Activated CD8-positive, alpha-beta T cell treated with anti-CD3 and anti-CD28 coated beads for 36 hours (primary cell): Measurements from ENCODE around the gene SMO. TPM values are rescaled to one million over a fixed set of nuclear protein-coding genes. Genes with fewer than 3 reads are reported as not detected.
A peak's percentile ranks its signal among the peaks of the same experiment; 100 is the strongest.

Experiments used
- ATAC-seq: fragments of 200-7000 bp; cut with Tn5 transposase; one replicate; pipeline ENCODE4 v1.10.0; 2021; ENCODE audit warnings: mild to moderate bottlenecking, moderate library complexity
- CTCF ChIA-PET: fragments of 350-600 bp; sonication (Branson Sonifier 250); formaldehyde crosslinking; loops from one replicate; lab custom pipeline; 2021; ENCODE audit warnings: antibody characterized with exemption; lab: Charles Lee
- POLR2A ChIA-PET: fragments of 350-600 bp; sonication (Branson Sonifier 250); formaldehyde crosslinking; loops from one replicate; lab custom pipeline; 2021; ENCODE audit warnings: antibody characterized with exemption; lab: Charles Lee
- DNase-seq: peaks from one replicate; pipeline ENCODE4 v3.0.0-alpha.2; 2020
- H3K27ac Mint-ChIP-seq: one replicate; pipeline ENCODE4 v1.8.0; 2021; ENCODE audit warnings: mild to moderate bottlenecking, mixed read lengths
- H3K27me3 Mint-ChIP-seq: one replicate; pipeline ENCODE4 v1.8.0; 2021; ENCODE audit warnings: mixed read lengths
- H3K36me3 Mint-ChIP-seq: one replicate; pipeline ENCODE4 v1.8.0; 2021; ENCODE audit warnings: low read depth, mixed read lengths
- H3K4me1 Mint-ChIP-seq: one replicate; pipeline ENCODE4 v1.8.0; 2021; ENCODE audit warnings: low read depth, mixed read lengths
- H3K4me3 Mint-ChIP-seq: one replicate; pipeline ENCODE4 v1.8.0; 2021; ENCODE audit warnings: mild to moderate bottlenecking, moderate library complexity, mixed read lengths
- H3K9me3 Mint-ChIP-seq: one replicate; pipeline ENCODE4 v1.8.0; 2021; ENCODE audit warnings: mixed read lengths
- intact Hi-C: fragments of 100-400 bp; cut with micrococcal nuclease; formaldehyde crosslinking; loops from one replicate; pipeline ENCODE4 v1.10.0; 2022
- total RNA-seq, 2 experiments: library from RNA; stranded (reverse); gene quantifications; one replicate each; pipeline ENCODE4 v1.2.3, GENCODE V29; 2021
- TF ChIP-seq, protein P1 (sequence below): fragments of 200-600 bp; IDR thresholded peaks from one replicate; pipeline ENCODE4 v1.8.0; 2022; ENCODE audit warnings: antibody characterized with exemption, mild to moderate bottlenecking

Gene SMO
- total RNA-seq = 1 to 10 TPM in 1 of 2 experiments, under 1 TPM in 1; 0.81 to 1.7 TPM

DNA sequence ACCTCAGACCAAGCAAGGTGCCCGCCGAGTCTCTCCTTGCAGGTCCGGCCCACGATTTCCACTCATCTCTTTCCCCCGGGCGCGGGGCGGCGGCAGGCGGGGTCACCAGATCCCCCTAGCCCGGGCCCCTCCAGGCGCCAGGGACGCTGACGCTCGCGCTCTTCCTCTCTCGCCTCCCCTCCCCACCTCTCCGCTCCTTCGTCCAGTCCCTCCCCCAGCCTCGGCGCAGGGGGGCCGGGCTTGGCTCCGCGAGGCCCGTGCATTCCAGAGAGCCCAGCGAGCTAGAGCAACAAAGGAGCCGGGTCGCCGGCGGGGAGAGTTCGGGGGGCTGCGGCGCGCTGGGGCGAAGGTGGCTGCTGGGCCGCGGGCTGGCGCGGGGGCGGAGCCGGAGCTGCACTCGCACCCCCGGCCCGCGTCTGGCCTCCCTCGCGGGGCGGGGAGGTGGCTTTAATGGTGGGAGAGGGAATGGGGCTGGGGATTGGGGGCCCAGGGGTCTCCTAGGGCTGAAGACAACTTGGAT, at the start of gene SMO:
TSS of gene SMO (plus strand) at position 262 of the 520 bp plus-strand sequence. CDS start 519 bp downstream, outside the sequence.
- POLR2A ChIA-PET = interaction anchor here (1.4 kb wide), 1 partner anchor 8 kb away, joined by 3 read pairs; no protein-coding TSS in a partner anchor
- H3K9me3 Mint-ChIP-seq = no peaks in the 10 kb centered on the region
- peaks cover 5% of the 10 kb centered on the region for H3K4me1 Mint-ChIP-seq
- intact Hi-C loops = no loop called here
- ATAC-seq (peak; percentile 70), DNase-seq (peak; percentile 19)
- H3K4me3 Mint-ChIP-seq = peak within 1 kb of the TSS; percentile 62
- TF ChIP-seq, protein P1, sequence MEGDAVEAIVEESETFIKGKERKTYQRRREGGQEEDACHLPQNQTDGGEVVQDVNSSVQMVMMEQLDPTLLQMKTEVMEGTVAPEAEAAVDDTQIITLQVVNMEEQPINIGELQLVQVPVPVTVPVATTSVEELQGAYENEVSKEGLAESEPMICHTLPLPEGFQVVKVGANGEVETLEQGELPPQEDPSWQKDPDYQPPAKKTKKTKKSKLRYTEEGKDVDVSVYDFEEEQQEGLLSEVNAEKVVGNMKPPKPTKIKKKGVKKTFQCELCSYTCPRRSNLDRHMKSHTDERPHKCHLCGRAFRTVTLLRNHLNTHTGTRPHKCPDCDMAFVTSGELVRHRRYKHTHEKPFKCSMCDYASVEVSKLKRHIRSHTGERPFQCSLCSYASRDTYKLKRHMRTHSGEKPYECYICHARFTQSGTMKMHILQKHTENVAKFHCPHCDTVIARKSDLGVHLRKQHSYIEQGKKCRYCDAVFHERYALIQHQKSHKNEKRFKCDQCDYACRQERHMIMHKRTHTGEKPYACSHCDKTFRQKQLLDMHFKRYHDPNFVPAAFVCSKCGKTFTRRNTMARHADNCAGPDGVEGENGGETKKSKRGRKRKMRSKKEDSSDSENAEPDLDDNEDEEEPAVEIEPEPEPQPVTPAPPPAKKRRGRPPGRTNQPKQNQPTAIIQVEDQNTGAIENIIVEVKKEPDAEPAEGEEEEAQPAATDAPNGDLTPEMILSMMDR = no peak
- no peaks in the 10 kb centered on the region for H3K36me3 Mint-ChIP-seq
- CTCF ChIA-PET = interaction anchor here (1.1 to 2.2 kb wide), 3 partner anchors 23 to 641 kb away, joined by 3 to 9 read pairs (median 3); no protein-coding TSS in a partner anchor
- H3K27ac Mint-ChIP-seq = no peak within 1 kb of the TSS
- peaks cover 50% of the 10 kb centered on the region for H3K27me3 Mint-ChIP-seq

DNA sequence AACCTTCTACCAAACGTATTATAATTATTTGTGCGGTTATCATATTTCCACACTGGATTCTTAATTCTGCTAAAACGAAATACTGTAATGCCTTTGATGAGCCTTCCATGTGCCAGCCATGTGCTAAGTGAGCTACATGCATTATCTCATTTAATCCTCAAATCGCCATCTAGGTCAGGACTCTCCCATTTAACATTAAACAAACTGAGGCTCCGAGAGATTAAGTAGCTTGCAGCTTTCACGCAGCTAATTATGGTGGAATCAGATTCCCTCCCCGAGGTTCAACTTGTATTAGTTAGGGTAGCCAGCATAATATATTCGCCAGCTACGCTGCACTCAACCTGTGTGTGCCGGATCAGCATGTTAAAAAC, 44.7 kb upstream of the SMO start:
- TF ChIP-seq, protein P1 = no peak
- Mint-ChIP-seq H3K27ac (no peak overlapping the region), H3K4me1 (peaks cover 14% of the 10 kb centered on the region), H3K9me3 (no peaks in the 10 kb centered on the region), H3K4me3 (peak overlapping the region; percentile 85), H3K36me3 (no peaks in the 10 kb centered on the region), H3K27me3 (peaks cover 11% of the 10 kb centered on the region)
- intact Hi-C loops = no loop called here
- no peak for DNase-seq
- ChIA-PET POLR2A (interaction anchor here (1.0 to 1.3 kb wide), 3 partner anchors 9 to 34 kb away, joined by 3 to 4 read pairs (median 3); no protein-coding TSS in a partner anchor), CTCF (interaction anchor here (1.0 to 1.5 kb wide), 3 partner anchors 20 to 128 kb away, joined by 4 to 9 read pairs (median 4); no protein-coding TSS in a partner anchor)
- ATAC-seq = no peak

DNA sequence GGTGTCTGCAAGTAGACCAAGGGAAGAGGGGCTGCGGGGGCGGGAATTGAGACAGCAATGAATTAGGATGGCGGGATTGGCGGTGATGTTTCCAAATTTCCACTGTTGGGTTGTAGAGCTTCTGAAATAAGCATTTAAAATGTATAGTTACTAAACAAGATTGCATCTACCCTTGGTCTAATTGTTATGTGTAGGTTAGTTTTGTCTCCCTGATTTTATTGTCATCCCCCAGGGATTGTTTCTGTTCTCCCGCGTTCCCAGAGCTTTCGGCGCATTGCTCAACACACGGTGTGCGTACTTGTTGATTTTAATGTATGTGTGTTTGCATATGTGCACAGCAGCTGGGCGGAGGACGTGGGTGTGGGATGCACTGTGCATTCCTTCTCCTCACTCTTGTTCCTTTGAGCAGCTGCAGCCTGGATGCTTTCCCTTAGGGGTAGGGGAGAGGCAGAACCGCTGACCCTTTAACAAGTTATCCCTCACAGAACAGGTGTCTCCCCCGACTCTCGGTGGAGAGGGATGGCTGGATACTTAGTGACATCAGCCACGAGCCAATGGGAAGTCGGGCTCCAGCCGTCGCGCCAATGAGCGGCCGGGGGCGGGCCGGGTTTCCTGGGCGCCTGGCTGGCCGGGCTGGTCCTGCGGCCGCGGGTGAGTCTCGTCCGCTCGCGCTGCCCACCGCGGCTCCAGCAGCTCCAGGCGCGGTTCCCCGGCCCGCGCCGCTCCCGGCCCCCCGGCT, 44.2 kb upstream of the SMO start, which contains the start of gene TSPAN33:
TSS of gene TSPAN33 (plus strand) at position 613 of the 739 bp plus-strand sequence. CDS start 274 bp downstream, outside the sequence.
- H3K4me3 Mint-ChIP-seq = peak within 1 kb of the TSS; percentile 85
- intact Hi-C loops = no loop called here
- H3K36me3 Mint-ChIP-seq = no peaks in the 10 kb centered on the region
- TF ChIP-seq, protein P1 = no peak
- H3K4me1 Mint-ChIP-seq = peaks cover 14% of the 10 kb centered on the region
- ATAC-seq = peak; percentile 98
- H3K9me3 Mint-ChIP-seq = no peaks in the 10 kb centered on the region
- ChIA-PET CTCF (interaction anchor here (1.0 to 1.5 kb wide), 3 partner anchors 20 to 127 kb away, joined by 4 to 9 read pairs (median 4); no protein-coding TSS in a partner anchor), POLR2A (interaction anchor here (1.0 to 1.3 kb wide), 3 partner anchors 9 to 35 kb away, joined by 3 to 4 read pairs (median 3); no protein-coding TSS in a partner anchor)
- DNase-seq = peak; percentile 79
- H3K27ac Mint-ChIP-seq = peak within 1 kb of the TSS; percentile 10
- H3K27me3 Mint-ChIP-seq = peaks cover 11% of the 10 kb centered on the region

- Mint-ChIP-seq H3K4me1 (peaks cover 14% of the 10 kb centered on the region), H3K27me3 (peaks cover 11% of the 10 kb centered on the region), H3K27ac (no peak overlapping the region), H3K4me3 (peak overlapping the region; percentile 73), H3K36me3 (no peaks in the 10 kb centered on the region), H3K9me3 (no peaks in the 10 kb centered on the region)
- ChIA-PET POLR2A (interaction anchor here (1.1 to 1.3 kb wide), 2 partner anchors 23 to 35 kb away, joined by 3 to 4 read pairs; no protein-coding TSS in a partner anchor), CTCF (interaction anchor here (1.5 to 3.5 kb wide), 2 partner anchors 18 to 19 kb away, joined by 9 to 26 read pairs; no protein-coding TSS in a partner anchor)
- peak; percentile 37 for DNase-seq
- intact Hi-C loops = no loop called here
- TF ChIP-seq, protein P1 = peak; percentile 49
- ATAC-seq = peak; percentile 62
These were observed 43.4 kb upstream of the SMO start for GRCh38 chr7:129144834-129145668.
